ENCODE measurements around the gene OR10H5.
"Not testable (repeated sequence)": the region's sequence is repeated elsewhere in the genome, so short reads cannot be mapped to it uniquely, and the experiment has no call there.

Gene OR10H5

GRCh38 chr19:15828611-15829305 is 41.3 kb downstream of the OR10H5 start:
- not testable (repeated sequence) for H3K9me3 Mint-ChIP-seq; ATAC-seq (ENCODE audit: low read depth); DNase-seq (ENCODE audit: low spot score in 2 of 2); H3K4me1 Mint-ChIP-seq; H3K4me3 Mint-ChIP-seq; H3K27ac Mint-ChIP-seq; H3K27me3 Mint-ChIP-seq; H3K36me3 Mint-ChIP-seq

DNA sequence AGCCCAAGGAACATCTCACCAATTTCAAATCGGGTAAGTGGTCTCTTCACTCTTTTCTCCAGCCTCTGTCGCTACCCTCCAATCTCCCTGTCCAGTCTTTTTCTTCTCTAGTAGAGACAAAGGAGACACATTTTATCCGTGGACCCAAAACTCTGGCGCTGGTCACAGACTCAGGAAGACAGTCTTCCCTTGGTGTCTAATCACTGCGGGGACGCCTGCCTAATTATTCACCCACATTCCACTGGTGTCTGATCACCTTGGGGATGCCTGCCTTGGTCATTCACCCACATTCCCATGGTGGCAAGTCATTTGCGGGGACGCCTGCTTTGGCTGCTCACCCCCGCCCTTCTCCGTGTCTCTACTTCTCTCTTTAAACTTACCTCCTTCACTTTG is 41.8 kb downstream of the OR10H5 start:
- Mint-ChIP-seq H3K27ac (no peak overlapping the region), H3K9me3 (no peaks in the 10 kb centered on the region), H3K36me3 (no peaks in the 10 kb centered on the region), H3K4me1 (no peaks in the 10 kb centered on the region), H3K4me3 (no peak overlapping the region), H3K27me3 (peaks cover 6% of the 10 kb centered on the region)
- ATAC-seq (ENCODE audit: low read depth) (no peak), DNase-seq (ENCODE audit: low spot score in 2 of 2) (no peak)

- H3K36me3 Mint-ChIP-seq: no peaks in the 10 kb centered on the region
- no peak for ATAC-seq (ENCODE audit: low read depth)
Measured at GRCh38 chr19:15829786-15830185, 42.3 kb downstream of the OR10H5 start.

GRCh38 chr19:15831626-15832025 is 44.2 kb downstream of the OR10H5 start:
- H3K27me3 Mint-ChIP-seq: peaks cover 6% of the 10 kb centered on the region
- H3K9me3 Mint-ChIP-seq: peaks cover 2% of the 10 kb centered on the region
- H3K4me1 Mint-ChIP-seq: peaks cover 7% of the 10 kb centered on the region
- no peak overlapping the region for H3K4me3 Mint-ChIP-seq
- ATAC-seq (ENCODE audit: low read depth) (no peak), DNase-seq (ENCODE audit: low spot score in 2 of 2) (no peak)
- no peaks in the 10 kb centered on the region for H3K36me3 Mint-ChIP-seq
- no peak overlapping the region for H3K27ac Mint-ChIP-seq

More at GRCh38 chr19:15829786-15830185, 42.3 kb downstream of the OR10H5 start:
- no peak overlapping the region for H3K4me3 Mint-ChIP-seq
- H3K27me3 Mint-ChIP-seq: peaks cover 6% of the 10 kb centered on the region
- no peak for DNase-seq (ENCODE audit: low spot score in 2 of 2)
- no peak overlapping the region for H3K27ac Mint-ChIP-seq
- no peaks in the 10 kb centered on the region for H3K4me1 Mint-ChIP-seq
- H3K9me3 Mint-ChIP-seq: no peaks in the 10 kb centered on the region

DNA sequence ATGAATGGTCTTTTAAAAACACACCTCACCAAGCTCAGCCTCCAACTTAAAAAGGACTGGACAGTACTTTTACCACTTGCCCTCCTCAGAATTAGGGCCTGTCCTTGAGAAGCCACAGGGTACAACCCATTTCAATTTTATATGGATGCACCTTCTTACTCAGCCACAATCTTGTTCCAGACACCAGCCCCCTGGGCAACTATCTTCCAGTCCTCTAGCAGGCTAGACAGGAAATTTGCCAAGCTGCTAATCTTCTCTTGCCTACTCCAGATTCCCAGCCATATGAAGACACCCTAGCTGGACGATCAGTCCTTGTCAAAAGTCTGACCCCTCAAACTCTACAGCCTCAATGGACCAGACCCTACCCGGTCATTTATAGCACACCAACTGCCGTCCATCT is 46.8 kb downstream of the OR10H5 start:
- not testable (repeated sequence) for DNase-seq (ENCODE audit: low spot score in 2 of 2); H3K27ac Mint-ChIP-seq; ATAC-seq (ENCODE audit: low read depth)

DNA sequence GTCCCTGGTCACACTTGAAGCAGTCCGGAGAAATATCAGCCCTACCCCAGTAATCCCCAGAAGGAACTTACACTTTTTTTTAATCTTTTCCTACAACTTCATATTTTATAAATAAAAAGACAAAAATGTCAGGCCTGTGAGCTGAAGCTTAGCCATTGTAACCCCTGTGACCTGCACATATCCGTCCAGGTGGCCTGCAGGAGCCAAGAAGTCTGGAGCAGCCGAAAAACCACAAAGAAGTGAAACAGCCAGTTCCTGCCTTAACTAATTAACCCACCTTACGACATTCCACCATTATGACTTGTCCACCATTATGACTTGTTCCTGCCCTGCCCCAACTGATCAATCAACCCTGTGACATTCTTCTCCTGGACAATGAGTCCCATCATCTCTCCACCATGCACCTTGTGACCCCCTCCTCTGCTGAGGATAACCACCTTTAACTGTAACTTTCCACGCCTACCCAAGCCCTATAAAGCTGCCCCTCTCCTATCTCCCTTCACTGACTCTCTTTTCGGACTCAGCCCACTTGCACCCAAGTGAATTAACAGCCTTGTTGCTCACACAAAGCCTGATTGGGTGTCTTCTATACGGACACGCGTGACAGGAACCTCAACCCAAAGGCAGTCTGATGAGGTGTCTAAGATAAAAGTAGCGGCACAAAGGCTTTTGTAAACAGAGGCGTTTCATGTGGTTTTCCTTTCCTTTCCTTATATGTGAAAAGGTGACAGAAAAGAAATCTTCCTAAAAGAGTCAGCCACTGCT is 48.3 kb downstream of the OR10H5 start:
- H3K36me3 Mint-ChIP-seq; H3K27me3 Mint-ChIP-seq; ATAC-seq (ENCODE audit: low read depth); DNase-seq (ENCODE audit: low spot score in 2 of 2); H3K9me3 Mint-ChIP-seq: not testable (repeated sequence)
- peak overlapping the region; percentile 92 for H3K27ac Mint-ChIP-seq
- H3K4me1 Mint-ChIP-seq: peaks cover 12% of the 10 kb centered on the region
- peak overlapping the region; percentile 91 for H3K4me3 Mint-ChIP-seq

More for the DNA sequence above, 46.8 kb downstream of the OR10H5 start:
- H3K27me3 Mint-ChIP-seq, H3K36me3 Mint-ChIP-seq, H3K4me3 Mint-ChIP-seq, H3K9me3 Mint-ChIP-seq: not testable (repeated sequence)
- H3K4me1 Mint-ChIP-seq: peaks cover 12% of the 10 kb centered on the region

- no peaks in the 10 kb centered on the region for H3K27me3 Mint-ChIP-seq
- peaks cover 12% of the 10 kb centered on the region for H3K4me1 Mint-ChIP-seq
- peak overlapping the region; percentile 91 for H3K4me3 Mint-ChIP-seq
- H3K36me3 Mint-ChIP-seq: no peaks in the 10 kb centered on the region
- ATAC-seq (ENCODE audit: low read depth): peak; percentile 93
- H3K27ac Mint-ChIP-seq: peak overlapping the region; percentile 92
- H3K9me3 Mint-ChIP-seq: peaks cover 2% of the 10 kb centered on the region
- DNase-seq (ENCODE audit: low spot score in 2 of 2): peak; percentile 81 to 88
Measured at GRCh38 chr19:15836330-15837220, 49.1 kb downstream of the OR10H5 start.

DNA sequence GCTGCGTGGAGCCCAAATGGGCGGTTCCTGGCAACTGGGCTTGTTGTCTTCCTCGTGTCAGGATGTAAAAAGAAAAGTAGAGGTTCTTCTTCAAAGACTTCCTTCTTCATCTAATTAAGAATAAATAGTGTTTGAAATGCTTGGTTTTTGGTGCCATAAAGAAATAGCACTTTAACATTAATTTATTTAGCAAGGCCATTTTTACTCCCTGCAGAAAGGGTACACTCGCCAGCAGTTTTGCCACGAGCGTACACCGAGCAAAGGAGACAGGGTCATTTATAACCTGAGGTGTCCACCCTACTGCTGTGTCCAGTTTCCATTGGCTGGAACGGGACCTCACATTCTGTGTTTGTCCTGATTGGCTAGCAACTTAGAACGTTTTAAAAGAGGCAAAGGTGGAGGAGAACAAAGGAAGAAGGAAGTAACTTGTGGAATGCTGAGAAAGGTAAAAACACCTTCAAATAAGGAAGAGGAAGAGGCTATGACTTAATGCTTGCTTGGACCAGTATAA is 49.8 kb downstream of the OR10H5 start:
- DNase-seq (ENCODE audit: low spot score in 2 of 2): peak in 1 of 2 donors; percentile 15
- H3K4me1 Mint-ChIP-seq: peaks cover 12% of the 10 kb centered on the region
- no peaks in the 10 kb centered on the region for H3K36me3 Mint-ChIP-seq

GRCh38 chr19:15838351-15838750 is 50.9 kb downstream of the OR10H5 start:
- peaks cover under 1% of the 10 kb centered on the region for H3K27me3 Mint-ChIP-seq
- peaks cover 2% of the 10 kb centered on the region for H3K9me3 Mint-ChIP-seq
- DNase-seq (ENCODE audit: low spot score in 2 of 2) (no peak), ATAC-seq (ENCODE audit: low read depth) (no peak)
- H3K36me3 Mint-ChIP-seq: no peaks in the 10 kb centered on the region
- H3K4me3 Mint-ChIP-seq: no peak overlapping the region
- H3K4me1 Mint-ChIP-seq: peaks cover 12% of the 10 kb centered on the region
- H3K27ac Mint-ChIP-seq: no peak overlapping the region

More for the DNA sequence above, 49.8 kb downstream of the OR10H5 start:
- Mint-ChIP-seq H3K27ac (peak overlapping the region; percentile 92), H3K27me3 (no peaks in the 10 kb centered on the region), H3K9me3 (peaks cover 2% of the 10 kb centered on the region), H3K4me3 (peak overlapping the region; percentile 91)
- peak; percentile 1 for ATAC-seq (ENCODE audit: low read depth)

DNA sequence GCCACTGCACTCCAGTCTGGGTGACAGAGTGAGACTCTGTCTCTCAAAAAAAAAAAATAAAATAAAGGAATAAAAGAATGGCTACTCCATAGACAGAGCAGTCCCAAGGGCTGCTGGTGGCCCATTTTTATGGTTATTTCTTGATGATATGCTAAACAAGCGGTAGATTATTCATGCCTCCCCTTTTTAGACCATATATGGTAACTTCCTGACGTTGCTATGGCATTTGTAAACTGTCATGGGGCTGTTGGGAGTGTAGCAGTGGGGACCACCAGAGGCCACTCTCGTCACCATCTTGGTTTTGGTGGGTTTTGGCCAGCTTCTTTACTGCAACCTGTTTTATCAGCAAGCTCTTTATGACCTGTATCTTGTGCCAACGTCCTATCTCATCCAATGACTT is 52.4 kb downstream of the OR10H5 start:
- peaks cover 12% of the 10 kb centered on the region for H3K4me1 Mint-ChIP-seq
- not testable (repeated sequence) for H3K36me3 Mint-ChIP-seq; H3K27ac Mint-ChIP-seq; H3K27me3 Mint-ChIP-seq; DNase-seq (ENCODE audit: low spot score in 2 of 2); H3K4me3 Mint-ChIP-seq; ATAC-seq (ENCODE audit: low read depth); H3K9me3 Mint-ChIP-seq

- no peaks in the 10 kb centered on the region for H3K36me3 Mint-ChIP-seq
- H3K27me3 Mint-ChIP-seq: peaks cover 9% of the 10 kb centered on the region
- no peak for DNase-seq (ENCODE audit: low spot score in 2 of 2)
- peaks cover 10% of the 10 kb centered on the region for H3K4me1 Mint-ChIP-seq
- no peak for ATAC-seq (ENCODE audit: low read depth)
- H3K27ac Mint-ChIP-seq: no peak overlapping the region
- H3K4me3 Mint-ChIP-seq: no peak overlapping the region
- peaks cover 1% of the 10 kb centered on the region for H3K9me3 Mint-ChIP-seq
Measured at GRCh38 chr19:15840833-15841232, 53.4 kb downstream of the OR10H5 start.

DNA sequence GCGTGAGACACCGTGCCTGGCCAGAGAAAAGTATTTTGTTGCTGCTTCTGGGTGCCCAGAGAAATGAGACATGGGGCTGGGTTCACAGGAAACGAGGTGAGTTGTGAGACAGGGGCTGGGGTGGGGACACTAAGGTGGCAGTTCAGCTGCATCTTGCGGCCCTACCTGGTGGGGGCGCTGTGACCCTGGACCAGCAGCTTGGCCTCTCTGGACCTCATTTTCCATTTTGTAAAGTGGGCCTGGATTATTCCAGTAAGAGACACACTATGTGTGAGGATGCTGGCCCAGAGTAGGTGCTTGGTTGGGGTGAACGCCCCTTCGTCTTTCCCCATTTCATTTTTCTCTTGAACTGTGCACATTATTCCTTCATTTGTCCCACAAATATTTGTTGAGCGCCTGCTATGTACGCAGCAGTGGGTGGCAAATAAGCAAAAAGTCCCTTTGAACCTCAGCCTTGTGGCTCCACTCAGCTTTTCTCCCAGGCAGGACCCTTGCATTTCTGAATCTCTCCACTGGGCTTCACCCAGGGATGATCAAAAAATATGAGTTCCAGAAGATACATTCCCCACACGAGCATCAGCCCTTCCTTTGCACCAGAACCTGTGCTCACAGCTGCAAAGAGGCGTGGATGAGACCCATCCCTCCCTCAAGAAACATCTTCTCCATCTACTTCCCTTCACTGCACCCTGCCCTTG is 54.6 kb downstream of the OR10H5 start:
- no peak overlapping the region for H3K27ac Mint-ChIP-seq
- no peak for DNase-seq (ENCODE audit: low spot score in 2 of 2)
- H3K4me1 Mint-ChIP-seq: peaks cover 4% of the 10 kb centered on the region
- H3K9me3 Mint-ChIP-seq: no peaks in the 10 kb centered on the region
- ATAC-seq (ENCODE audit: low read depth): no peak
- H3K27me3 Mint-ChIP-seq: peaks cover 13% of the 10 kb centered on the region
- no peaks in the 10 kb centered on the region for H3K36me3 Mint-ChIP-seq
- no peak overlapping the region for H3K4me3 Mint-ChIP-seq

- Mint-ChIP-seq H3K36me3 (no peaks in the 10 kb centered on the region), H3K27me3 (peaks cover 14% of the 10 kb centered on the region), H3K4me1 (no peaks in the 10 kb centered on the region), H3K9me3 (no peaks in the 10 kb centered on the region), H3K4me3 (no peak overlapping the region), H3K27ac (no peak overlapping the region)
- DNase-seq (ENCODE audit: low spot score in 2 of 2) (no peak), ATAC-seq (ENCODE audit: low read depth) (no peak)
Measured at GRCh38 chr19:15843203-15843893, 55.9 kb downstream of the OR10H5 start.
